MCF 10A (cell line): Measurements from ENCODE around the gene OR1B1. TPM values are rescaled to one million over a fixed set of nuclear protein-coding genes. Genes with fewer than 3 reads are reported as not detected.

ENCODE experiments used
- BruUV-seq: library from RNA; stranded (reverse); fragments of 400-500 nt; replicated peaks from 2 replicates; lab custom pipeline; 2021; lab: Mats Ljungman, UMichigan
- CTCF ChIA-PET: fragments of 300-600 bp; sonication (Branson Sonifier 250); formaldehyde crosslinking; extraction: SDS; loops from one replicate; lab custom pipeline; 2021; ENCODE audit warnings: antibody characterized with exemption, inconsistent platforms; lab: Yijun Ruan, JAX
- POLR2A ChIA-PET: fragments of 300-600, 350-650 bp; sonication (Branson Sonifier 250); formaldehyde crosslinking; extraction: SDS; loops from one replicate; lab custom pipeline; 2020; ENCODE audit warnings: antibody characterized with exemption, inconsistent platforms; lab: Yijun Ruan, JAX
- DNase-seq: peaks from one replicate; pipeline ENCODE4 v3.0.0-alpha.2; 2018; ENCODE audit not compliant: unreplicated experiment
- H3K27ac Mint-ChIP-seq: one replicate; pipeline ENCODE4 v1.8.0; 2022; ENCODE audit warnings: mild to moderate bottlenecking, low read depth, mixed read lengths; ENCODE audit not compliant: unreplicated experiment
- H3K27me3 Mint-ChIP-seq: one replicate; pipeline ENCODE4 v1.8.0; 2022; ENCODE audit warnings: mixed read lengths; ENCODE audit not compliant: insufficient read depth, unreplicated experiment
- H3K36me3 Mint-ChIP-seq: one replicate; pipeline ENCODE4 v1.8.0; 2022; ENCODE audit warnings: mild to moderate bottlenecking, moderate library complexity, mixed read lengths; ENCODE audit not compliant: insufficient read depth, unreplicated experiment
- H3K4me1 Mint-ChIP-seq: one replicate; pipeline ENCODE4 v1.8.0; 2022; ENCODE audit warnings: mixed read lengths; ENCODE audit not compliant: insufficient read depth, unreplicated experiment
- H3K4me3 Mint-ChIP-seq: one replicate; pipeline ENCODE4 v1.8.0; 2022; ENCODE audit warnings: mild to moderate bottlenecking, moderate library complexity, mixed read lengths; ENCODE audit not compliant: unreplicated experiment
- H3K9me3 Mint-ChIP-seq: one replicate; pipeline ENCODE4 v1.8.0; 2022; ENCODE audit warnings: mixed read lengths; ENCODE audit not compliant: unreplicated experiment
- intact Hi-C: fragments of 100-400 bp; cut with micrococcal nuclease; formaldehyde crosslinking; loops from 2 replicates; pipeline ENCODE4 v1.14.1; 2022
- total RNA-seq: library from RNA; stranded (reverse); gene quantifications from 2 replicates; pipeline ENCODE4 v1.2.3, GENCODE V29; 2022
- TF ChIP-seq, protein P1 (sequence below): fragments of 200-600 bp; IDR thresholded peaks from one replicate; pipeline ENCODE4 v1.8.0; 2022; ENCODE audit warnings: antibody characterized with exemption, mild to moderate bottlenecking; ENCODE audit not compliant: unreplicated experiment

The OR1B1 gene
- total RNA-seq, 1 experiment from 2014 or later: not detected

- intact Hi-C loops: no loop called here
- peaks cover 61% of the 10 kb centered on the region for H3K27me3 Mint-ChIP-seq
- BruUV-seq: no TSS peak
- no peaks in the 10 kb centered on the region for H3K36me3 Mint-ChIP-seq
- H3K27ac Mint-ChIP-seq: no peak within 1 kb of the TSS
- no peaks in the 10 kb centered on the region for H3K4me1 Mint-ChIP-seq
- no peak for DNase-seq
- H3K4me3 Mint-ChIP-seq: no peak within 1 kb of the TSS
- H3K9me3 Mint-ChIP-seq: no peaks in the 10 kb centered on the region
- POLR2A ChIA-PET: no interaction called here
- CTCF ChIA-PET: no interaction called here
- TF ChIP-seq, protein P1, sequence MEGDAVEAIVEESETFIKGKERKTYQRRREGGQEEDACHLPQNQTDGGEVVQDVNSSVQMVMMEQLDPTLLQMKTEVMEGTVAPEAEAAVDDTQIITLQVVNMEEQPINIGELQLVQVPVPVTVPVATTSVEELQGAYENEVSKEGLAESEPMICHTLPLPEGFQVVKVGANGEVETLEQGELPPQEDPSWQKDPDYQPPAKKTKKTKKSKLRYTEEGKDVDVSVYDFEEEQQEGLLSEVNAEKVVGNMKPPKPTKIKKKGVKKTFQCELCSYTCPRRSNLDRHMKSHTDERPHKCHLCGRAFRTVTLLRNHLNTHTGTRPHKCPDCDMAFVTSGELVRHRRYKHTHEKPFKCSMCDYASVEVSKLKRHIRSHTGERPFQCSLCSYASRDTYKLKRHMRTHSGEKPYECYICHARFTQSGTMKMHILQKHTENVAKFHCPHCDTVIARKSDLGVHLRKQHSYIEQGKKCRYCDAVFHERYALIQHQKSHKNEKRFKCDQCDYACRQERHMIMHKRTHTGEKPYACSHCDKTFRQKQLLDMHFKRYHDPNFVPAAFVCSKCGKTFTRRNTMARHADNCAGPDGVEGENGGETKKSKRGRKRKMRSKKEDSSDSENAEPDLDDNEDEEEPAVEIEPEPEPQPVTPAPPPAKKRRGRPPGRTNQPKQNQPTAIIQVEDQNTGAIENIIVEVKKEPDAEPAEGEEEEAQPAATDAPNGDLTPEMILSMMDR: no peak
Observed at GRCh38 chr9:122661416-122661815, 4.0 kb upstream of the OR1B1 start, which contains the start of gene OR1L1. TSS of gene OR1L1 (plus strand) at chr9:122661716. CDS start at chr9:122661716, 0 bp downstream.

DNA sequence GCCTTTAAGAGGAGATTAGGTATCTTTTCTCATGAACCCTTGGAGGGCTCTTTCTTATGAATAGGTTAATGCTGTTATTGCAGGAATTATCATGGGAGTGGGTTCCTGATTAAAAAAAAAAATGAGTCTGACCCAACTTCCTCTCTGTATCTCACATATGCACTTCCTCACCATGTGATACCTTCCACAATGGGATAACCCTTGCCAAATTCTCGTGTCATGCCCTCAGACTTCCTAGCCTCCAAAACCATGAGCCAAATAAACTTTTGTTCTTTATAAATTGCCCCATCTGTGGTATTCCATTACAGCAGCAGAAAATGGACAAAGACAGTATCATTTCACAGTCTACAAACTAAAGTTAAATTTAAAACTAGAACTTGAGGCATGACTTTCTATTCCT is 1.0 kb downstream of the OR1B1 start:
- Mint-ChIP-seq H3K9me3 (no peaks in the 10 kb centered on the region), H3K27ac (no peak overlapping the region), H3K36me3 (no peaks in the 10 kb centered on the region), H3K27me3 (peaks cover 32% of the 10 kb centered on the region), H3K4me3 (no peak overlapping the region), H3K4me1 (no peaks in the 10 kb centered on the region)
- ChIA-PET POLR2A (no interaction called here), CTCF (no interaction called here)
- DNase-seq: no peak
- BruUV-seq: no TSS peak
- TF ChIP-seq, protein P1: no peak
- intact Hi-C loops: no loop called here

DNA sequence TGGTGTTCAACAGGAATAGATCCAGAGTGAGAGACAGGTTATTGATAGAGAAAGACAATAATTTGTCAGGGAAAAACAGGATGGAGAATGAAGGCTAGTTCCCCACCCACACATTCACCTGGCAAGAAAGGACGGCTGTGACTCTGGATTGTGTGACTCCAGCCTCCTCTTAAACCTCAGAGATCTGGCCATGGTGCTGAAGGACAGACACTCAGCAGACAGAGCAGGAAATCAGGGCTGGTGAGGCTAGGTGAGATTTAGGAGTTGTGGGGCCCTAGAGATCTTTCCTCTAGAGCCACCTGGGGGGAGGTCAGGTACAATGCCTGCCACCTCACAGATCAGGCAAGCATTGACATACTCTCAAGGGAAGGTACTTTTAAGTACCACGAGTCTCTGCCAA is 15.2 kb downstream of the OR1B1 start:
- intact Hi-C loops: no loop called here
- H3K27me3 Mint-ChIP-seq: peaks cover 38% of the 10 kb centered on the region
- no peak overlapping the region for H3K4me3 Mint-ChIP-seq
- BruUV-seq: no TSS peak
- no peak overlapping the region for H3K27ac Mint-ChIP-seq
- H3K9me3 Mint-ChIP-seq: peaks cover 5% of the 10 kb centered on the region
- CTCF ChIA-PET: no interaction called here
- DNase-seq: peak; percentile 48
- POLR2A ChIA-PET: no interaction called here
- TF ChIP-seq, protein P1: no peak
- no peaks in the 10 kb centered on the region for H3K36me3 Mint-ChIP-seq
- no peaks in the 10 kb centered on the region for H3K4me1 Mint-ChIP-seq

- Mint-ChIP-seq H3K27ac (no peak overlapping the region), H3K4me1 (no peaks in the 10 kb centered on the region), H3K9me3 (peaks cover 7% of the 10 kb centered on the region), H3K27me3 (peaks cover 52% of the 10 kb centered on the region), H3K4me3 (no peak overlapping the region), H3K36me3 (no peaks in the 10 kb centered on the region)
- no peak for DNase-seq
- ChIA-PET POLR2A (no interaction called here), CTCF (no interaction called here)
- TF ChIP-seq, protein P1: no peak
- BruUV-seq: no TSS peak
- intact Hi-C loops: no loop called here
Observed at GRCh38 chr9:122619996-122620395, 37.4 kb downstream of the OR1B1 start.
